Measurements from ENCODE around the gene TINAG. TPM values are rescaled to one million over a fixed set of nuclear protein-coding genes. Genes with fewer than 3 reads are reported as not detected.

TINAG gene, protein sequence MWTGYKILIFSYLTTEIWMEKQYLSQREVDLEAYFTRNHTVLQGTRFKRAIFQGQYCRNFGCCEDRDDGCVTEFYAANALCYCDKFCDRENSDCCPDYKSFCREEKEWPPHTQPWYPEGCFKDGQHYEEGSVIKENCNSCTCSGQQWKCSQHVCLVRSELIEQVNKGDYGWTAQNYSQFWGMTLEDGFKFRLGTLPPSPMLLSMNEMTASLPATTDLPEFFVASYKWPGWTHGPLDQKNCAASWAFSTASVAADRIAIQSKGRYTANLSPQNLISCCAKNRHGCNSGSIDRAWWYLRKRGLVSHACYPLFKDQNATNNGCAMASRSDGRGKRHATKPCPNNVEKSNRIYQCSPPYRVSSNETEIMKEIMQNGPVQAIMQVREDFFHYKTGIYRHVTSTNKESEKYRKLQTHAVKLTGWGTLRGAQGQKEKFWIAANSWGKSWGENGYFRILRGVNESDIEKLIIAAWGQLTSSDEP
- not detected in 2 replicates for total RNA-seq (2014; rRNA removed; shearing (Covaris generic))

DNA sequence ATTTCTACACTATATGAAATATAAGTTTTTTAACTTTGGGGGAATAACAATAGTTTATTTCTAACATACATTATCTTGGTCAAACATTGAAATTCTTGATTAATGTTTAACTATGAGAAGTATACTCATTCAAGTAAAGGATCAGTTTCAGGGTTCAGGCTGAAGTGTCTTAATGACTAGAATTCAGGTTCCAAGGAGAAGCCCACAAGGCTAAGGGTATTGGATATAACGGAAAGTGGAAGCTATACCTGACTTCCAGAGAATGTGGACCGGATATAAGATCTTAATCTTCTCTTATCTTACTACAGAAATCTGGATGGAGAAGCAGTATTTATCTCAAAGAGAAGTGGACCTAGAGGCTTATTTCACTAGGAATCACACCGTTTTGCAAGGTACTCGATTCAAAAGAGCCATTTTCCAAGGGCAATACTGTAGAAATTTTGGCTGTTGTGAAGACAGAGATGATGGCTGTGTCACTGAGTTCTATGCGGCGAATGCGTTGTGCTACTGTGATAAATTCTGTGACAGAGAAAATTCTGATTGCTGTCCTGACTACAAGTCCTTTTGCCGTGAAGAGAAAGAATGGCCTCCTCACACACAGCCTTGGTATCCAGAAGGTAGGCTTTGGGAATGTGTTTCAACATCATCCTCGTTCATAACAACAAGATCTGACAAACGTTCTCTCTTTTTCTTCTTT, at the start of gene TINAG:
TSS of gene TINAG (plus strand) at position 153 of the 697 bp plus-strand sequence. CDS start at position 263, 110 bp downstream.

Other genes with a start within 250 kb of the TINAG start
- 0.49 TPM in 1 of 2 replicates, not detected in the other for gene MLIP, start 197.0 kb upstream of the TINAG start, total RNA-seq (2014; rRNA removed; shearing (Covaris generic))

Measured in A375 (cell line).